IPS-20b (cell line): ENCODE results near the gene GTF2F2.

Source experiments
- H3K27ac ChIP-seq: one replicate; pipeline ENCODE4 v1.5.1; 2013; ENCODE audit warnings: low read length
- H3K27me3 ChIP-seq: 2 replicates; pipeline ENCODE4 v1.6.1; 2013; ENCODE audit warnings: mild to moderate bottlenecking, low read length, inconsistent platforms; ENCODE audit not compliant: insufficient read depth
- H3K36me3 ChIP-seq: 2 replicates; pipeline ENCODE4 v1.6.1; 2013; ENCODE audit warnings: low read depth, mild to moderate bottlenecking, inconsistent platforms, low read length, moderate library complexity; ENCODE audit not compliant: insufficient read depth
- H3K4me1 ChIP-seq: 2 replicates; pipeline ENCODE4 v1.6.1; 2013; ENCODE audit warnings: mild to moderate bottlenecking, control low read depth, inconsistent platforms, low read length, moderate library complexity; ENCODE audit not compliant: insufficient read depth
- H3K4me3 ChIP-seq: 2 replicates; pipeline ENCODE4 v1.5.1; 2013; ENCODE audit warnings: mild to moderate bottlenecking, low read length, inconsistent platforms
- H3K9ac ChIP-seq: 2 replicates; pipeline ENCODE4 v1.6.1; 2013; ENCODE audit warnings: low read depth, mild to moderate bottlenecking, inconsistent platforms, low read length, moderate library complexity
- H3K9me3 ChIP-seq: 2 replicates; pipeline ENCODE4 v1.6.1; 2013; ENCODE audit warnings: mild to moderate bottlenecking, low read depth, low read length, inconsistent platforms; ENCODE audit not compliant: insufficient read depth

Gene GTF2F2

DNA sequence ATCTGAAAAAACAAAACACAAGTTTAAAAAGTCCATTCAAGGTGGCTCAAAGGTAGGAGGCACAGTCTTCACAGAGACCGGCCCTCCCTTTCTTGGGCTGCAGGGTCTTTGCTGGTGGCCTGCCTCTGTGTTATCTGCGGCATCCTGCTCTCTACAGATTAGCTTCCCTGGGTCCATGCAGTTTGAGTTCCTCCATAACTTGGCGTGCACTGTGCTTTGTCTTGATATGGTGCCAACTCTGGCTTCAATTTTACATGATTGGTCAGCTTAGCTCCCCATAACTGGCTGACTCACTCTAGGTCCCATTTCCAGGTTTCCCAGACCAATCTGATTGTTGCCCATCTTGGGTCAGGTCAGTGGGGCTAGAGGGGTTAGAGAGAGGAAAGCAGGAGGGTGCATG is 178.9 kb downstream of the GTF2F2 start:
- Histone ChIP-seq H3K9ac (no peak overlapping the region), H3K27me3 (no peaks in the 10 kb centered on the region), H3K27ac (no peak overlapping the region)

DNA sequence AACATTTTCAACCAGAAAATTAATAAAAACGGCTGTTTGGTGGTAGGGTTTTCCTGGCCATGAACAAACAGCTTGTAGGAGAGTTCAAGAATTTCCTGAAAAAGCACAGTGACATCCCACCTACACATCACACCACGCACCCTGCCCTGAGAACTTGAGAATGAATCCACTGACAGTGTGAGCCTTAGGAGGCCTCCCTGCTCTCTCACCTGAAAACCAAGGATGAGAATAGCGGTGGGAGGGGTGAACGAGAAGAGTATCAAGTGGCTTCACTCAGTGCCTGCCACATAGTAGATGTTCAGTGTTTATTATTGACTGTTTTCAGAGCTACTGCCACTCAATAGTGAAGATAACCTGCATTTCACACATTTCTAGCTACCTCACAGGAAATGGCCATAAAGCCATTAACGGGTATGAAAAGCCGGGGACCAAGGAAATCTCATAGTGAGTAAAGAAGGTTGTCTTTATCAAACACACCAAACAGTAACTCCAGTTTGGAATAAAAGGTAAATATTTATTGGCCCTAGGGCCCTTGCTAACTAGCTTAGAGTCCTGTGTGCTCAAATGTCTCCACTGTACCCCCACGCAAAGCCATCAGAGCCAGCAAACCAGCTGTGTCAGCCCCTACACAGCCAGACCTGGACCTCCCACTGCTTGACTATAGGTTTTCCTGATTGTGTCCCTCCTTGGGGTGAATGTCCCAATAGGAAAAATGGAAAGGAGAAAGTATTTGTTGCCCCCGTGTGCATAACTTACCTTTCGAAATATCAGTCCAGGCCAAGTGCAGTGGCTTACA is 180.1 kb downstream of the GTF2F2 start:
- H3K9ac ChIP-seq, result no peak overlapping the region
- H3K27ac ChIP-seq, result no peak overlapping the region
- no peaks in the 10 kb centered on the region for H3K36me3 ChIP-seq
- no peaks in the 10 kb centered on the region for H3K27me3 ChIP-seq
- H3K4me3 ChIP-seq, result no peak overlapping the region
- H3K4me1 ChIP-seq, result peaks cover 4% of the 10 kb centered on the region; the same call in 1 of the 2 replicates
- H3K9me3 ChIP-seq, result no peaks in the 10 kb centered on the region

More for the DNA sequence above, 178.9 kb downstream of the GTF2F2 start:
- no peaks in the 10 kb centered on the region for H3K36me3 ChIP-seq
- H3K4me3 ChIP-seq, result no peak overlapping the region
- H3K9me3 ChIP-seq, result no peaks in the 10 kb centered on the region
- peaks cover 4% of the 10 kb centered on the region; the same call in 1 of the 2 replicates for H3K4me1 ChIP-seq

DNA sequence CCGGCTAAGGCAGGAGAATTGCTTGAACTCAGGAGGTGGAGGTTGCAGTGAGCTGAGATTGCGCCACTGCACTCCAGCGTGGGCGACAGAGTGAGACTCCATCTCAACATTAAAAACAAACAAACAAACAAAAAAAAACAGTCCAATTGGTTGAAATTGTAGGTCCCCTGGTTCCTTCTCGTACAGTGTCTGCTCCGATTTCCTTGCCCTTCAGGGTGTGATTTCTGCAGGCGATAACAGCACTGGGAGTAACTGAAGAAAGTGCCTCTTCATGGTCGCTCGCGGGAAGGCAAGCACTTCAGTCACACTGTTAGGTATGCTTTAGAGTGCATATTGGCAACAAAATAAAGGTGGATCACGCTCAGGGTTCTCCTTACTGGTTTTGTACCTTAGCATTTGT is 181.0 kb downstream of the GTF2F2 start:
- Histone ChIP-seq H3K36me3 (no peaks in the 10 kb centered on the region), H3K9me3 (no peaks in the 10 kb centered on the region), H3K9ac (no peak overlapping the region), H3K4me1 (peaks cover 4% of the 10 kb centered on the region; the same call in 1 of the 2 replicates), H3K27me3 (no peaks in the 10 kb centered on the region), H3K4me3 (no peak overlapping the region), H3K27ac (no peak overlapping the region)

DNA sequence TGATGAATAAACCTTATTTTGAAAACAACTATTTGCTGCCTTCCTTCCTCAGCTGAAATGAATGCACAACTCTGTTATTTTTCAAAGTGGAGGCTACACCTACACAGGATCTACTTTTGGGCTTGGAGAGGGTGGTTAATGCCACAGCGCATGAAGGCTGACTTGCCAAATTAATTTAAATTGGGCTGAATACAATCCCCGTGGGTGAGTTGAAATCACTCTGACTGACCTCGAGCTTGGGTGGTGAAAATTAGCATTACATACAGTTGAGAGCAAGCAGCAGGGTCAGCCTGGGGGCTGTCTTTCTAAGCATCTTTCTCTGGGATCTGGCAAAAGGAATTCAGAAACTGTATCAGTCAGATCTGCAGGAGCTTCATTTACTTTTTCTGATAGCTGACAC is 182.2 kb downstream of the GTF2F2 start:
- Histone ChIP-seq H3K4me3 (no peak overlapping the region), H3K9me3 (no peaks in the 10 kb centered on the region)

DNA sequence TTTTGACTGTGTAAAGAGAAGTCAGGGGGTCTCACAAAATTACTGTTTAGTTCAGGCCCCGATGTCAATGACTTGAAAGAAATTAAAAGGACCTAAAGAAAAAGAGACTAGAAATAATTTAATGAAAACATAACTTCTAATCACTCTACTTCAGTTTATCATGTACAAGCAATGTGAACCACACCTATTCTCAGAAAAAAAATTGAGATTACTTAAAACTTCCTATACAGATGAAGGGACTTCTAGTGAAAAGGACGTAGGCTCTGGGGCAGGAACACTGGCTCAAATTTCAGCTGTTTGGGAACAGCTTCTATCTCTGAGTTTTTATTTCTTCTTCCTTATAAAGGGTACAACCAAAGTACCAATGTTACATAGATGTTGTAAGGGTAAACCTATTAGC is 182.7 kb downstream of the GTF2F2 start:
- H3K27me3 ChIP-seq, result no peaks in the 10 kb centered on the region
- H3K4me1 ChIP-seq, result peaks cover 4% of the 10 kb centered on the region; the same call in 1 of the 2 replicates
- no peaks in the 10 kb centered on the region for H3K36me3 ChIP-seq
- no peaks in the 10 kb centered on the region for H3K9me3 ChIP-seq
- no peak overlapping the region for H3K4me3 ChIP-seq
- H3K9ac ChIP-seq, result no peak overlapping the region
- H3K27ac ChIP-seq, result no peak overlapping the region

More for the DNA sequence above, 182.2 kb downstream of the GTF2F2 start:
- Histone ChIP-seq H3K36me3 (no peaks in the 10 kb centered on the region), H3K27me3 (no peaks in the 10 kb centered on the region), H3K27ac (no peak overlapping the region), H3K4me1 (peaks cover 4% of the 10 kb centered on the region; the same call in 1 of the 2 replicates), H3K9ac (no peak overlapping the region)

DNA sequence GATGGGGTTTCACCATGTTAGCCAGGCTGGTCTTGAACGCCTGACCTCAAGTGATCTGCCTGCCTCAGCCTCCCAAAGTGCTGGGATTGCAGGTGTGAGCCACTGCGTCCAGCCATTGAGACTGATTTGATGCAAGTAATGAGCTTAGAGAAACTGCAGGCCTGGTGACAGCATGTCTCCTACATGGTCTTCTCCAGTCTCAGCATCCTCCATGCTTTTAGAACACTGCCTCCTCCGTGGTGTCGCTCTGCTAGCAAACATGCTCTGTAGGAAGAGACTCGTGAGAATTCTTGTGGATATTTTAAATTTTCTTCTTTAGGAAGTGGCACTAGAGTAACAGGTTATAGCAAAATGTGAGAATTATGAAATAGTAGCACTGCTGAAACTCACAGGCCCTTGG is 183.6 kb downstream of the GTF2F2 start:
- no peaks in the 10 kb centered on the region for H3K9me3 ChIP-seq
- H3K36me3 ChIP-seq, result no peaks in the 10 kb centered on the region
- no peak overlapping the region for H3K27ac ChIP-seq
- H3K9ac ChIP-seq, result no peak overlapping the region
- no peaks in the 10 kb centered on the region for H3K27me3 ChIP-seq
- H3K4me1 ChIP-seq, result peaks cover 8% of the 10 kb centered on the region; the same call in 1 of the 2 replicates
- no peak overlapping the region for H3K4me3 ChIP-seq

DNA sequence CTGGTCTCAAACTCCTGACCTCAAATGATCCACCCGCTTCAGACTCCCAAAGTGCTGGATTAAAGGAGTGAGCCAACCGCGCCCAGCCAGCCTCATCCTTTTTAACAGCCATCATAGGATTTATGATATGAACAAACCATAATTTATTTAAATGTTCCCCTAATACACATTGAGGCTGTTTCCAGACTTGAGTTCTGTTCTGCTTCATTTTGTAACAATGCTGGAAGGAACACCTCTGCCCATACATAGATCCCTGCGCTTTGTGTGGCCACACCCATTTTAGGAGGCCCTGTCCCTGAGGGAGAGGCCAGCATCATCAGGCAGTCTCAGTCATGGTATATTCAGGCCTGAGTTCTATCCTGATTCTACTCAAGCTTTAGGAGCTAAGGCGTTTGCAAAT is 184.8 kb downstream of the GTF2F2 start:
- no peak overlapping the region for H3K4me3 ChIP-seq

DNA sequence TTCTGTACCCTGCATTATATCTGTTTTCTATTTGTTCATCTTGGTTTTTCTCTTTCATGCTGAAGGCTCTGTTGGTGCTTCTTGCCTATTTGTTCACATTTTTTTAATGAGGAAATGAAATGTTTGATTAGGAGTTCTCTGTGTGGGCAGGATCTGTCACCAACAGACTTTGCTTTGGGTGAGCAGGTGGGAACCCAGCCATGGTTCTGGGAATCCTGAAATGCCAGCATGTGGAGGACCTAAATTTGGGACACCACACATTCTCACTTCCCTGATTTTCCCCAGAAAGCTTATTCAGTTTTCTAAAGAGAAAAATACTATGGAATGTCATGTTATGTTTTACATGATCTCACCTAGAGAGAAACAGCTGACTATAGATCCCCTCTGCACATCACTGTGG is 186.7 kb downstream of the GTF2F2 start:
- H3K27ac ChIP-seq, result no peak overlapping the region
- H3K27me3 ChIP-seq, result no peaks in the 10 kb centered on the region
- H3K9ac ChIP-seq, result no peak overlapping the region
- no peaks in the 10 kb centered on the region for H3K36me3 ChIP-seq
- H3K4me1 ChIP-seq, result peaks cover 20% of the 10 kb centered on the region; the same call in 1 of the 2 replicates
- no peaks in the 10 kb centered on the region for H3K9me3 ChIP-seq
- H3K4me3 ChIP-seq, result no peak overlapping the region

More for the DNA sequence above, 184.8 kb downstream of the GTF2F2 start:
- Histone ChIP-seq H3K9ac (no peak overlapping the region), H3K4me1 (peaks cover 12% of the 10 kb centered on the region; the same call in 1 of the 2 replicates), H3K27ac (no peak overlapping the region), H3K36me3 (no peaks in the 10 kb centered on the region), H3K27me3 (no peaks in the 10 kb centered on the region), H3K9me3 (no peaks in the 10 kb centered on the region)

DNA sequence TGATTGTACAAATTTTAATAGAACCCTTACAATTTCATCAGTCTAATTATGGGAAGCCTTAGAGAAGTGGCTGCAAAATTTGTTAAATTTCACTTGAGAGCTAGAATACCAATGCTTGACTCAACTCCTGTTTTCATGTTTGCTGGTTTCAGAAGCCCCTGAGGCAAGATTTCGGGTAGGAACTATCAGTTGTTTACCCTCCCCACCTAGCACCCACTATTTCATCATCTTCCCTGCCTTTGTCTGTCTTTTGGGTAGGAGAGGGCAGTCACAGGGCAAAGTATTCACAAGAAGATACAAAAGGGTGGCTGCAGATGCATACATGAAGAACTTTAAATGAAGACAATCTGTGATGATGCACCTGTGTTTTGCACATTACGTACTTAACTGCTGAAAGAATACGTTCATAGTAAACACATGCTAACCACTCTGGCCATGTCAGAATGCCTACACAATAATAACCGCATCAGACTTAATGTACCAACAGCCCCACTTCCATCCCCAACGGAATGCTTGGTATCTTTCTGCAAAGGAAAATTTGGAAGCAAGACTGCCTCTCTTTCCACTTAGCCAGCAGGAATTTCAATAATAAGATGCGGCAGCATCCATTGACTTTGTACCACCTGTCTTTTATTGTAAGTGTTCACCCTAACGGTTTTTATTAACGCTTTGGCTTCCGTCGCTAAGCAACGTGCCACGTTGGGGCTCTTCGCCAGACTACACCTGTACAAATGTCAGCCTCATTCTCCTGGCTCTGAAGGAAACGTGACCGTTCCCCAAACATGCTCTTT is 190.2 kb downstream of the GTF2F2 start:
- peak overlapping the region; percentile 86; the same call in 1 of the 2 replicates for H3K4me3 ChIP-seq
- no peaks in the 10 kb centered on the region for H3K27me3 ChIP-seq
- peaks cover 15% of the 10 kb centered on the region; the same call in 1 of the 2 replicates for H3K4me1 ChIP-seq
- no peak overlapping the region for H3K27ac ChIP-seq
- H3K9ac ChIP-seq, result peak overlapping the region; percentile 87; the same call in 1 of the 2 replicates
- no peaks in the 10 kb centered on the region for H3K36me3 ChIP-seq
- H3K9me3 ChIP-seq, result no peaks in the 10 kb centered on the region

DNA sequence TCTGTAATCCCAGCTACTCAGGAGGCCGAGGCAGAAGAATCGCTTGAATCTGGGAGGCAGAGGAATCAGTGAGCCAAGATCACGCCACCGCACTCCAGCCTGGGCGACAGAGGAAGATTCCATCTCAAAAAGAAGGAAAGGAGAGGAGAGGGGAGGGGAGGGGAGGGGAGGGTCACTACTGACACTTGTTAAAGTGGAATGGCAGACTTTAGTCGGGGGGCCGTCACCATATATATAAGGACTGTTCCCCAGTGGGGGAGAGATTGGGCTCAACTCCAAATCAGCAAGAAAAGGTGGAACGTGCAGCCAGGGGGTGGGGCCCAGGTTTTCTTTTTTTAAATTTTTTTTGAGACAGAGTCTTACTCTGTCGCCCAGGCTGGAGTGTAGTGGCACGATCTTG is 194.5 kb downstream of the GTF2F2 start:
- no peak overlapping the region for H3K9ac ChIP-seq
- H3K9me3 ChIP-seq, result no peaks in the 10 kb centered on the region
- no peak overlapping the region for H3K4me3 ChIP-seq
- no peak overlapping the region for H3K27ac ChIP-seq
- H3K36me3 ChIP-seq, result no peaks in the 10 kb centered on the region
- H3K4me1 ChIP-seq, result peaks cover 7% of the 10 kb centered on the region; the same call in 1 of the 2 replicates
- no peaks in the 10 kb centered on the region for H3K27me3 ChIP-seq

DNA sequence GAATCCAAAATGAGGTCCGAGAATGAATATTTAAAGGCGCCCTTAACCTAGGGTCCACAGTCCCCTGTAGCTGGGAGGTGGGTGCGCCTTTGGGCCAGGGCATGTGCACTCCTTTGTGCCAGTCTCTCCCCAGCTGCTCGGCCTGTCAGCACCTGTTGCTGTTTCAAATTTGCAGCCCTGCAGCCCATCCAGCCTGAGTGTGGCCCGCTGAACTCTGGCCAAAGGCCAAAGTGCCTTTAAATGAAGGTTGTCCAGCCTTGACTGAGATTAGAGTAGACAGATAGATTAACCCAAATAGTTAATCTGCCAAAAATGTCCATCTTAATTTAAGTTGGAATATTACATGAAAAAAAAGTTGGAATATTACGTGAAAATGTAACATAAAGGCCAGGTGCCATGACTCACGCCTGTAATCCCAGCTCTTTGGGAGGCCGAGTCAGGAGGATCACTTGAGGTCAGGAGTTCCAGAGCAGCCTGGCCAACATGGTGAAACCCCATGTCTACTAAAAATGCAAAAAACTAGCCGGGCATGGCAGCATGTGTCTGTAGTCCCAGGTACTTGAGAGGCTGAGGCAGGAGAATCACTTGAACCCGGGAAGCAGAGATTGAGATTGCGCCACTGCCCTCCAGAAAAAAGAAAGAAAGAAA is 195.3 kb downstream of the GTF2F2 start:
- no peaks in the 10 kb centered on the region for H3K27me3 ChIP-seq
- no peaks in the 10 kb centered on the region for H3K36me3 ChIP-seq
- H3K9me3 ChIP-seq, result no peaks in the 10 kb centered on the region
- no peak overlapping the region for H3K4me3 ChIP-seq
- H3K9ac ChIP-seq, result no peak overlapping the region
- H3K27ac ChIP-seq, result no peak overlapping the region
- H3K4me1 ChIP-seq, result peaks cover 3% of the 10 kb centered on the region; the same call in 1 of the 2 replicates
